ENCODE results near the gene ADNP.

ADNP gene

DNA sequence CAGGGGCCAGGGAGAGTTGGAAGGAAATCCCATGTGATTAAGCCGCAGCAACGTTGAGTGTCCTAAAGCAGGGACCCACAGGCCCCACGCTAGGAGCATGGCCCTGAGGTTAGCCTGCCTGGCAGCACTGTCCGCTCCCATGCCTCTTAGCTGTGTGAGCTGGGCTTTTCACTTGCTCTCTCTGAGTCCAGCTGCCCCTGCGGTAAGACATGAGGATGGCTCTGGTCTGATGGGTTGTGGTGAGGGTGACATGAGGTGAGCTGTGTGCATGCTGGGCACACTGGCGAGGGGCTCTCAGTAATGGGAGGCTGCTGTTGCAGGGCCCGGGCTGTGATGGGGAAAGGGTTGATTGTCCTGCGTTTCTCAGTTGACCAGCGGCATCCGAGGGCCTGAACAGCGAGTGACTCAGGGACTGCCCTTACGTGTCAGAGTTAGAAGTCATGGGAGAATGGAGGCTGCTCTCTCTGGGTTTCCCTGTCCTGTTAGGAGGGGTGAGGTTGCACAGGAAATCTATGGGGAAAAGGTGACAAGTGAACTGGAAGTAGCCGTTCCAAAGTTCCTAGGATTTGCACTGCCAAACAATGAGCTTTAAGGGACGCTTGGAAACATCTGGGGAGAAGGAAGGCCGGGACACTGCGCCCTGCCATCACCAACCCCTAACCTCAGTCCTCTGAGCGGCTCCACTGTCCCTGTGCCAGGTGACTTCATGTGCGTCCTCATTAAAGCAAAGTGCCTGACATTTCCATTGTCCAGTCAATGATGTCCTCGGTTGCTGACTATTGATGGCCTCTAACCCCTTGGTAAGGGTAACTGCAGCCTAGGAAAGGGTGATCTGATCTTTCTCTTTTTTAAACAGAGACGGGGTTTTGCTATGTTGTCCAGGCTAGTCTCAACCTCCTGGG, 51.3 kb downstream of the ADNP start:
- no peaks in the 10 kb centered on the region for H3K36me3 ChIP-seq (ENCODE audit: control insufficient read depth, insufficient read depth, low read length)
- TF ChIP-seq, protein P1, sequence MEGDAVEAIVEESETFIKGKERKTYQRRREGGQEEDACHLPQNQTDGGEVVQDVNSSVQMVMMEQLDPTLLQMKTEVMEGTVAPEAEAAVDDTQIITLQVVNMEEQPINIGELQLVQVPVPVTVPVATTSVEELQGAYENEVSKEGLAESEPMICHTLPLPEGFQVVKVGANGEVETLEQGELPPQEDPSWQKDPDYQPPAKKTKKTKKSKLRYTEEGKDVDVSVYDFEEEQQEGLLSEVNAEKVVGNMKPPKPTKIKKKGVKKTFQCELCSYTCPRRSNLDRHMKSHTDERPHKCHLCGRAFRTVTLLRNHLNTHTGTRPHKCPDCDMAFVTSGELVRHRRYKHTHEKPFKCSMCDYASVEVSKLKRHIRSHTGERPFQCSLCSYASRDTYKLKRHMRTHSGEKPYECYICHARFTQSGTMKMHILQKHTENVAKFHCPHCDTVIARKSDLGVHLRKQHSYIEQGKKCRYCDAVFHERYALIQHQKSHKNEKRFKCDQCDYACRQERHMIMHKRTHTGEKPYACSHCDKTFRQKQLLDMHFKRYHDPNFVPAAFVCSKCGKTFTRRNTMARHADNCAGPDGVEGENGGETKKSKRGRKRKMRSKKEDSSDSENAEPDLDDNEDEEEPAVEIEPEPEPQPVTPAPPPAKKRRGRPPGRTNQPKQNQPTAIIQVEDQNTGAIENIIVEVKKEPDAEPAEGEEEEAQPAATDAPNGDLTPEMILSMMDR (IDR thresholded peaks at IDR 0.05) = no peak
- H3K27me3 ChIP-seq (ENCODE audit: control insufficient read depth, insufficient read depth, low read length) = no peaks in the 10 kb centered on the region
- no peak overlapping the region for H3K4me3 ChIP-seq (ENCODE audit: low read depth, low read length)
- H3K79me2 ChIP-seq = no peaks in the 10 kb centered on the region
- H3K9me3 ChIP-seq (ENCODE audit: control insufficient read depth, low read length) = no peaks in the 10 kb centered on the region
- H2AFZ ChIP-seq = no peak overlapping the region
- no peaks in the 10 kb centered on the region for H3K4me1 ChIP-seq
- no peak overlapping the region for H3K9ac ChIP-seq
- no peak overlapping the region for H3K4me2 ChIP-seq (ENCODE audit: low read length)
- H3K27ac ChIP-seq = no peak overlapping the region

GRCh38 chr20:50877232-50877743, 53.9 kb downstream of the ADNP start:
- no peaks in the 10 kb centered on the region for H3K27me3 ChIP-seq (ENCODE audit: control insufficient read depth, insufficient read depth, low read length)
- H3K79me2 ChIP-seq = no peaks in the 10 kb centered on the region
- H3K4me1 ChIP-seq = no peaks in the 10 kb centered on the region
- H3K27ac ChIP-seq = no peak overlapping the region
- no peak overlapping the region for H3K9ac ChIP-seq
- no peak overlapping the region for H3K4me2 ChIP-seq (ENCODE audit: low read length)
- H3K9me3 ChIP-seq (ENCODE audit: control insufficient read depth, low read length) = no peaks in the 10 kb centered on the region
- H3K4me3 ChIP-seq (ENCODE audit: low read depth, low read length) = no peak overlapping the region
- TF ChIP-seq, protein P1 (IDR thresholded peaks at IDR 0.05) = no peak
- H2AFZ ChIP-seq = no peak overlapping the region
- H3K36me3 ChIP-seq (ENCODE audit: control insufficient read depth, insufficient read depth, low read length) = no peaks in the 10 kb centered on the region

- no peaks in the 10 kb centered on the region for H3K79me2 ChIP-seq
Observed at GRCh38 chr20:50876816-50877215, 54.4 kb downstream of the ADNP start.

DNA sequence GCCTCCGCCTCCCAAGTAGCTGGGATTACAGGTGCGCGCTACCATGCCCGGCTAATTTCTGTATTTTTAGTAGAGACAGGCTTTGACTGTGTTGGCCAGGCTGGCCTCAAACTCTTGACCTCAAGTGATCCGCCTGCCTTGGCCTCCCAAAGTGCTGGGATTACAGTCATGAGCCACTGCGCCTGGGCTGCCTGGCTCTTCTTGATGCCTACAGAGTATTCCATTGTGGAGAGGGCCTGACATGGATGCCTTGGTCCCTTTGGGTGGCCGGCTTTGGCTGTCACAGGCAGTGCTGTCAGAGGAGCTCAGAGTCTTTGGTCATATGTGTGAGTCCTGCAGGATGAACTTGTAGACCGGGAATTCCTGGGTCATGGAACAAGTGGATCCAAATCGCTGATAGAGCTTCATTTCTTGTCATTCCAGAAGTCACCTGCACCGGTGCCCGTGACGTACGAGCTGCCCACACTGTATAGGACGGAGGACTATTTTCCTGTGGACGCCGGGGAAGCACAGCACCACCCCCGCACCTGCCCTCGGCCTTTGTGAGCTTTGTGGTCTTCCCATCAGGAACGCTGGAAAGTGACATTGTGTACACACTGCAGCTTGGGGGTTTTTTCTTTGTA, 55.1 kb downstream of the ADNP start:
- no peak overlapping the region for H2AFZ ChIP-seq
- H3K9me3 ChIP-seq (ENCODE audit: control insufficient read depth, low read length) = no peaks in the 10 kb centered on the region
- H3K4me1 ChIP-seq = no peaks in the 10 kb centered on the region
- no peaks in the 10 kb centered on the region for H3K36me3 ChIP-seq (ENCODE audit: control insufficient read depth, insufficient read depth, low read length)
- no peak overlapping the region for H3K9ac ChIP-seq
- no peaks in the 10 kb centered on the region for H3K79me2 ChIP-seq
- H3K4me3 ChIP-seq (ENCODE audit: low read depth, low read length) = no peak overlapping the region
- H3K27ac ChIP-seq = no peak overlapping the region
- H3K4me2 ChIP-seq (ENCODE audit: low read length) = no peak overlapping the region
- no peaks in the 10 kb centered on the region for H3K27me3 ChIP-seq (ENCODE audit: control insufficient read depth, insufficient read depth, low read length)
- TF ChIP-seq, protein P1 (IDR thresholded peaks at IDR 0.05) = no peak

More at GRCh38 chr20:50876816-50877215, 54.4 kb downstream of the ADNP start:
- Histone ChIP-seq H2AFZ (no peak overlapping the region), H3K4me2 (ENCODE audit: low read length) (no peak overlapping the region), H3K4me3 (ENCODE audit: low read depth, low read length) (no peak overlapping the region), H3K27me3 (ENCODE audit: control insufficient read depth, insufficient read depth, low read length) (no peaks in the 10 kb centered on the region), H3K9ac (no peak overlapping the region), H3K4me1 (no peaks in the 10 kb centered on the region), H3K27ac (no peak overlapping the region), H3K36me3 (ENCODE audit: control insufficient read depth, insufficient read depth, low read length) (no peaks in the 10 kb centered on the region), H3K9me3 (ENCODE audit: control insufficient read depth, low read length) (no peaks in the 10 kb centered on the region)
- TF ChIP-seq, protein P1 (IDR thresholded peaks at IDR 0.05) = no peak
